HCT116 (cell line): ENCODE results near the gene ABR. TPM values are rescaled to one million over a fixed set of nuclear protein-coding genes. Genes with fewer than 3 reads are reported as not detected.

Experiments used
- ATAC-seq: fragments of 200-7000 bp; cut with Tn5 transposase; 2 replicates; pipeline ENCODE4 v1.9.1; 2020; ENCODE audit warnings: mild to moderate bottlenecking, moderate library complexity
- BruUV-seq: library from RNA; stranded (reverse); fragments of 400-500 nt; replicated peaks from 2 replicates; lab custom pipeline; 2021; lab: Mats Ljungman, UMichigan
- CTCF ChIA-PET: fragments of 300-600 bp; sonication (Branson Sonifier 250); formaldehyde crosslinking; loops from one replicate; lab custom pipeline; 2021; ENCODE audit warnings: antibody characterized with exemption; lab: Charles Lee
- POLR2A ChIA-PET: fragments of 300-600, 350-600 bp; sonication (Branson Sonifier 250); formaldehyde crosslinking; loops from one replicate; lab custom pipeline; 2021; ENCODE audit warnings: antibody characterized with exemption; lab: Charles Lee
- RAD21 ChIA-PET, 2 experiments: fragments of 300-600 bp; sonication (Branson Sonifier 250); formaldehyde crosslinking; loops; one replicate each; lab custom pipeline; 2023; ENCODE audit warnings: low total read pairs in 2 of 2; ENCODE audit not compliant: uncharacterized antibody in 2 of 2, unreplicated experiment in 2 of 2, low non-redundant PET in 1 of 2; lab: Charles Lee
- DNase-seq: peaks from one replicate; pipeline ENCODE4 v3.0.0-alpha.2; 2010; ENCODE audit warnings: low read depth, low spot score
- H2AFZ ChIP-seq: fragments of 200-600 bp; shearing (Covaris generic), sonication (generic); 2 replicates; pipeline ENCODE4 v1.6.1; 2017; ENCODE audit warnings: low read depth, mixed run types, mixed read lengths, antibody characterized with exemption, low read length; ENCODE audit not compliant: poor library complexity, severe bottlenecking
- H3K27ac ChIP-seq: 2 replicates; pipeline ENCODE4 v1.5.1; 2012; ENCODE audit warnings: low read depth, low read length
- H3K27me3 ChIP-seq: fragments of 200-600 bp; sonication (generic); 2 replicates; pipeline ENCODE4 v1.6.1; 2016; ENCODE audit warnings: mixed run types, low read length, mixed read lengths; ENCODE audit not compliant: insufficient read depth
- H3K36me3 ChIP-seq, 2 experiments: fragments of 200-500 bp in 1 of 2; fragments of 200-600 bp in 1 of 2; sonication (Bioruptor generic) in 1 of 2; sonication (generic) in 1 of 2; 2 replicates each; pipeline versions ENCODE4 v1.5.1 to v1.6.1; 2014 to 2016; ENCODE audit warnings: low read length in 2 of 2, inconsistent platforms in 1 of 2, mixed read lengths in 1 of 2, mixed run types in 1 of 2; ENCODE audit not compliant: insufficient read depth in 2 of 2, control insufficient read depth in 1 of 2
- H3K4me1 ChIP-seq, 2 experiments: fragments of 200-600 bp in 1 of 2; sonication (generic) in 1 of 2; 2 replicates each; pipeline versions ENCODE4 v1.5.1 to v1.6.1; 2012 to 2017; ENCODE audit warnings: low read length in 2 of 2, inconsistent platforms in 1 of 2, mild to moderate bottlenecking in 1 of 2, mixed read lengths in 1 of 2, mixed run types in 1 of 2, moderate library complexity in 1 of 2; ENCODE audit not compliant: insufficient read depth in 2 of 2, control insufficient read depth in 1 of 2
- H3K4me2 ChIP-seq: fragments of 200-600 bp; sonication (generic); 2 replicates; pipeline ENCODE4 v1.6.1; 2017; ENCODE audit warnings: mixed run types, low read length, mixed read lengths
- H3K4me3 ChIP-seq, 2 experiments: fragments of 200-600 bp in 1 of 2; sonication (generic) in 1 of 2; replicated peaks in 1 of 2; 2 replicates each; pipeline ENCODE4 v1.5.1; 2011 to 2016; ENCODE audit warnings: low read length in 2 of 2, control low read depth in 1 of 2, low read depth in 1 of 2, mild to moderate bottlenecking in 1 of 2, mixed read lengths in 1 of 2, mixed run types in 1 of 2
- H3K79me2 ChIP-seq: fragments of 200-600 bp; sonication (generic); 2 replicates; pipeline ENCODE4 v1.6.1; 2017; ENCODE audit warnings: mild to moderate bottlenecking, mixed run types, low read length, moderate library complexity, mixed read lengths; ENCODE audit not compliant: insufficient read depth
- H3K9ac ChIP-seq: fragments of 200-600 bp; sonication (generic); 2 replicates; pipeline ENCODE4 v1.6.1; 2016; ENCODE audit warnings: low read length, mixed read lengths
- H3K9me2 ChIP-seq: fragments of 200-600 bp; sonication (generic), shearing (Covaris generic); 2 replicates; pipeline ENCODE4 v1.6.1; 2017; ENCODE audit warnings: mixed run types, mild to moderate bottlenecking, moderate library complexity; ENCODE audit not compliant: insufficient read depth
- H3K9me3 ChIP-seq, 2 experiments: fragments of 200-500 bp in 1 of 2; fragments of 200-600 bp in 1 of 2; sonication (Bioruptor generic) in 1 of 2; sonication (generic) in 1 of 2; 2 replicates each; pipeline ENCODE4 v1.6.1; 2014 to 2017; ENCODE audit warnings: low read length in 2 of 2, mixed read lengths in 2 of 2, inconsistent platforms in 1 of 2, low read depth in 1 of 2, mild to moderate bottlenecking in 1 of 2, mixed run types in 1 of 2, moderate library complexity in 1 of 2; ENCODE audit not compliant: control insufficient read depth in 1 of 2, insufficient read depth in 1 of 2
- H4K20me1 ChIP-seq: fragments of 200-600 bp; sonication (generic), shearing (Covaris generic); 2 replicates; pipeline ENCODE4 v1.6.1; 2017; ENCODE audit warnings: mixed run types, mild to moderate bottlenecking, moderate library complexity; ENCODE audit not compliant: insufficient read depth
- EGR1 ChIP-seq: IDR thresholded peaks from 2 replicates; pipeline ENCODE4 v1.6.1; 2012; ENCODE audit warnings: low read depth
- ELF1 ChIP-seq: IDR thresholded peaks from 2 replicates; pipeline ENCODE4 v1.6.1; 2012; ENCODE audit warnings: low read depth, borderline replicate concordance
- EZH2phosphoT487 ChIP-seq: fragments of 200-600 bp; IDR thresholded peaks from 2 replicates; pipeline ENCODE4 v1.6.1; 2018; ENCODE audit warnings: antibody characterized with exemption, borderline replicate concordance
- FOSL1 ChIP-seq: IDR thresholded peaks from 2 replicates; pipeline ENCODE4 v1.6.1; 2012; ENCODE audit warnings: low read depth
- JUND ChIP-seq: IDR thresholded peaks from 2 replicates; pipeline ENCODE4 v1.6.1; 2012
- SRF ChIP-seq: IDR thresholded peaks from 2 replicates; pipeline ENCODE4 v1.6.1; 2012; ENCODE audit warnings: low read depth
- YY1 ChIP-seq: IDR thresholded peaks from 2 replicates; pipeline ENCODE4 v1.6.1; 2011; ENCODE audit warnings: low read length, low read depth, moderate library complexity, mild to moderate bottlenecking; ENCODE audit not compliant: insufficient replicate concordance; ENCODE audit errors: extremely low read depth
- ZNF274 ChIP-seq: fragments of 200-500 bp; sonication (Bioruptor generic); IDR thresholded peaks from 2 replicates; pipeline ENCODE4 v1.6.1; 2014; ENCODE audit warnings: mild to moderate bottlenecking, low read depth, low read length, inconsistent platforms
- intact Hi-C: fragments of 100-400 bp; cut with micrococcal nuclease; formaldehyde crosslinking; loops from 2 replicates; pipeline ENCODE4 v1.10.0; 2022
- total RNA-seq: library from RNA; stranded (reverse); gene quantifications from one replicate; pipeline ENCODE4 v1.2.1, GENCODE V29; 2021; ENCODE audit not compliant: unreplicated experiment
- TF ChIP-seq, protein P1 (sequence below): IDR thresholded peaks from 2 replicates; pipeline ENCODE4 v1.6.1; 2012; ENCODE audit warnings: low read depth
- TF ChIP-seq, protein P2 (sequence below): IDR thresholded peaks from 2 replicates; pipeline ENCODE4 v1.6.1; 2012
- TF ChIP-seq, protein P3 (sequence below): IDR thresholded peaks from 2 replicates; pipeline ENCODE4 v1.6.1; 2011; ENCODE audit warnings: mild to moderate bottlenecking, low read length, moderate library complexity; ENCODE audit not compliant: insufficient replicate concordance; ENCODE audit errors: extremely low read depth

The ABR gene
- total RNA-seq, 1 experiment from 2014 or later, result 58.5 TPM

DNA sequence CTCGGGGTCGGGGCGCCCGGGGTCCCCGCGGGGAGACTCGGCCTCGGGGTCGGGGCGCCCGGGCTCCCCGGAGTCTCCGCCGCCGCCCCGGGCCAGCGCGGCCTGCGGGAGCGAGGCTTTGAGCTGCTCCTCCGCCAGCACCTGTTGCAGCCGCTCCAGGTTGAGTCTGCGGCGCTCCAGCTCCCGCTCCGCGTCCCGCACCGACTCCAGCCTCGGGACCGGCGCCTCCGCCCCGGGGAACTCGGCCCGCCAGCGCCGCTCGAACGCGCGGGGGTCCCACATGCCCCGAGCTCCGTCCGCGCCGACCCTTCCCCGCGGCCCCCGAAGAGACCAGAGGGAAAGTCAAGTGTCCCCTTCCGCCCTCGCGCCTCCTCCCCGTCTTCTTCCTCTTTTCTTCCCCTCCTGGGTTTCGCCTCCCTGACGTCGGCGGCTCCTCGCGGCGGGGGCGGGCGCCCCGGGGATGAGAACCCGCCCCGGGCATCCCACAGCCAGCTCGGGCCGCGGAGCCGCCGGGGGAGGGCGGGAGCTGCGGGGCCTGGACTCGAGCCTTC lies 49.6 kb upstream of the ABR start:
- Histone ChIP-seq H3K36me3 (no peaks in the 10 kb centered on the region), H3K4me3 (no peak overlapping the region), H3K4me2 (no peak overlapping the region), H3K27me3 (no peaks in the 10 kb centered on the region), H3K9ac (no peak overlapping the region), H2AFZ (no peak overlapping the region), H3K9me2 (no peaks in the 10 kb centered on the region), H3K9me3 (no peaks in the 10 kb centered on the region), H3K79me2 (no peaks in the 10 kb centered on the region), H4K20me1 (no peaks in the 10 kb centered on the region), H3K27ac (no peak overlapping the region), H3K4me1 (no peaks in the 10 kb centered on the region)
- ATAC-seq, result no peak
- no TSS peak for BruUV-seq
- ChIA-PET RAD21 (interaction anchor here in 1 of 2 experiments (0.7 kb wide), 1 partner anchor 1035 kb away, joined by 3 read pairs; no protein-coding TSS in a partner anchor), CTCF (interaction anchor here (0.9 kb wide), 1 partner anchor 25 kb away, joined by 3 read pairs; no protein-coding TSS in a partner anchor), POLR2A (no interaction called here)
- intact Hi-C loops, result no loop called here
- no peak for DNase-seq
- TF ChIP-seq FOSL1 (no peak), SRF (no peak), EZH2phosphoT487 (no peak), EGR1 (no peak)

DNA sequence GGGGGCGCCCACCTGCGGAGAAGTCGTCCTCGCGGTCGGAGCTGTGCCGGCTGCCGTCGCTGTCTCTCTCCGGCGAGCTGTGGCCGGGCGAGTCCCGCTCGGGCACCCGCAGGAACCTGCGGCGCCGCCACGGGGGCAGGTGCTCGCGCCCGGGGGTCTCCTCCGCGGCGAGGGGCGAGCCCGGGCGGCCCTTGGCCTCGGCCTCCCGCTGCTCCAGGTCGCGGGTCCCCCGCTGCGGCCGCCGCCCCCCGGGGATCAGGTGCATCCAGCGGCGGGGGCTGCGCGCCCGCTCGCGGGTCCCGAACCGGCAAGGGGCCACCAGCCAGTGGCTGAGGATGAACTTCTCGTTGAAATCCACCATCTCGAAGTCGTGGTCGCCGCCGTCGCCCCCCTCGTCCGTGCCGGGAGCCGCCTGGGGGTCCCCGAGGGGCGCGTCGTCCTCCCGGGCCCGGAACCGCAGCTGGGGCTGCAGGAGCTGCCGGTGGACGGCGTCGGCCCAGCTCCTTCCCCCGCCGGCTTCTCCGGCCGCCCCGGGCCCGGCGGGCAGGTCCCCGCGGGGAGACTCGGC lies 49.1 kb upstream of the ABR start:
- Histone ChIP-seq H3K9me2 (no peaks in the 10 kb centered on the region), H3K4me3 (no peak overlapping the region), H4K20me1 (no peaks in the 10 kb centered on the region), H3K9ac (no peak overlapping the region), H3K27me3 (no peaks in the 10 kb centered on the region), H3K36me3 (no peaks in the 10 kb centered on the region), H3K79me2 (no peaks in the 10 kb centered on the region), H3K9me3 (no peaks in the 10 kb centered on the region), H3K27ac (no peak overlapping the region), H2AFZ (no peak overlapping the region), H3K4me2 (no peak overlapping the region), H3K4me1 (no peaks in the 10 kb centered on the region)
- POLR2A ChIA-PET, result no interaction called here
- intact Hi-C loops, result no loop called here
- DNase-seq, result no peak
- ATAC-seq, result no peak
- no TSS peak for BruUV-seq
- RAD21 ChIA-PET, result no interaction called here
- CTCF ChIA-PET, result interaction anchor here (0.9 kb wide), 1 partner anchor 25 kb away, joined by 3 read pairs; no protein-coding TSS in a partner anchor
- TF ChIP-seq JUND (no peak), ZNF274 (no peak), SRF (no peak), FOSL1 (no peak), YY1 (no peak), ELF1 (no peak)
- TF ChIP-seq, protein P1, sequence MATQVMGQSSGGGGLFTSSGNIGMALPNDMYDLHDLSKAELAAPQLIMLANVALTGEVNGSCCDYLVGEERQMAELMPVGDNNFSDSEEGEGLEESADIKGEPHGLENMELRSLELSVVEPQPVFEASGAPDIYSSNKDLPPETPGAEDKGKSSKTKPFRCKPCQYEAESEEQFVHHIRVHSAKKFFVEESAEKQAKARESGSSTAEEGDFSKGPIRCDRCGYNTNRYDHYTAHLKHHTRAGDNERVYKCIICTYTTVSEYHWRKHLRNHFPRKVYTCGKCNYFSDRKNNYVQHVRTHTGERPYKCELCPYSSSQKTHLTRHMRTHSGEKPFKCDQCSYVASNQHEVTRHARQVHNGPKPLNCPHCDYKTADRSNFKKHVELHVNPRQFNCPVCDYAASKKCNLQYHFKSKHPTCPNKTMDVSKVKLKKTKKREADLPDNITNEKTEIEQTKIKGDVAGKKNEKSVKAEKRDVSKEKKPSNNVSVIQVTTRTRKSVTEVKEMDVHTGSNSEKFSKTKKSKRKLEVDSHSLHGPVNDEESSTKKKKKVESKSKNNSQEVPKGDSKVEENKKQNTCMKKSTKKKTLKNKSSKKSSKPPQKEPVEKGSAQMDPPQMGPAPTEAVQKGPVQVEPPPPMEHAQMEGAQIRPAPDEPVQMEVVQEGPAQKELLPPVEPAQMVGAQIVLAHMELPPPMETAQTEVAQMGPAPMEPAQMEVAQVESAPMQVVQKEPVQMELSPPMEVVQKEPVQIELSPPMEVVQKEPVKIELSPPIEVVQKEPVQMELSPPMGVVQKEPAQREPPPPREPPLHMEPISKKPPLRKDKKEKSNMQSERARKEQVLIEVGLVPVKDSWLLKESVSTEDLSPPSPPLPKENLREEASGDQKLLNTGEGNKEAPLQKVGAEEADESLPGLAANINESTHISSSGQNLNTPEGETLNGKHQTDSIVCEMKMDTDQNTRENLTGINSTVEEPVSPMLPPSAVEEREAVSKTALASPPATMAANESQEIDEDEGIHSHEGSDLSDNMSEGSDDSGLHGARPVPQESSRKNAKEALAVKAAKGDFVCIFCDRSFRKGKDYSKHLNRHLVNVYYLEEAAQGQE, result no peak
- TF ChIP-seq, protein P2, sequence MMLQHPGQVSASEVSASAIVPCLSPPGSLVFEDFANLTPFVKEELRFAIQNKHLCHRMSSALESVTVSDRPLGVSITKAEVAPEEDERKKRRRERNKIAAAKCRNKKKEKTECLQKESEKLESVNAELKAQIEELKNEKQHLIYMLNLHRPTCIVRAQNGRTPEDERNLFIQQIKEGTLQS, result no peak
- TF ChIP-seq, protein P3, sequence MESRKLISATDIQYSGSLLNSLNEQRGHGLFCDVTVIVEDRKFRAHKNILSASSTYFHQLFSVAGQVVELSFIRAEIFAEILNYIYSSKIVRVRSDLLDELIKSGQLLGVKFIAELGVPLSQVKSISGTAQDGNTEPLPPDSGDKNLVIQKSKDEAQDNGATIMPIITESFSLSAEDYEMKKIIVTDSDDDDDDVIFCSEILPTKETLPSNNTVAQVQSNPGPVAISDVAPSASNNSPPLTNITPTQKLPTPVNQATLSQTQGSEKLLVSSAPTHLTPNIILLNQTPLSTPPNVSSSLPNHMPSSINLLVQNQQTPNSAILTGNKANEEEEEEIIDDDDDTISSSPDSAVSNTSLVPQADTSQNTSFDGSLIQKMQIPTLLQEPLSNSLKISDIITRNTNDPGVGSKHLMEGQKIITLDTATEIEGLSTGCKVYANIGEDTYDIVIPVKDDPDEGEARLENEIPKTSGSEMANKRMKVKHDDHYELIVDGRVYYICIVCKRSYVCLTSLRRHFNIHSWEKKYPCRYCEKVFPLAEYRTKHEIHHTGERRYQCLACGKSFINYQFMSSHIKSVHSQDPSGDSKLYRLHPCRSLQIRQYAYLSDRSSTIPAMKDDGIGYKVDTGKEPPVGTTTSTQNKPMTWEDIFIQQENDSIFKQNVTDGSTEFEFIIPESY, result no peak
